HG03354 (cell line): Measurements from ENCODE around the gene KRABD2.

Experiments
- ATAC-seq: cut with Tn5 transposase; IDR thresholded peaks from one replicate; pipeline ENCODE4 v1.9.1; 2021; ENCODE audit warnings: mild to moderate bottlenecking; ENCODE audit not compliant: unreplicated experiment, poor library complexity, severe bottlenecking

The KRABD2 gene

DNA sequence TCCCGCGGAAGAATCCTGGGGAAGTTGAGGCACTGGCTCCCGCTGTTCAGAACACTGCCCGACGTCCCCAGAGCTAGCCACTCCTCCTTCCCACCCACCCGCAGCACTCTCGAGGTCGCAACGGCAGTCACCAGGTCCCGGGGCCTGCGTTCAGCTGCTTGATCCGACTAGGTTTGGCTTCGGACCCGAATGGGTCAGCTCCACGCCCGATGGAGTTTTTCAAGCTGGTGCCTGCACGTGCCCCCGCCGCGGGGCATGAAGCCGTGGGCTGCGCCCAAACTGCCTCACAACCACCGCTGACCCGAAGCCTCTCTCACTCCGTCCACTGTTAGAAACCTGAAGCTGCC, 49.2 kb downstream of the KRABD2 start:
- no peak for ATAC-seq
